Adrenal gland (tissue), 5 donors: ENCODE results near the gene VWA5B1.

Experiments used
- POLR2A ChIP-seq, 2 donors: fragments of 450-650 bp; IDR thresholded peaks; one replicate each; pipeline ENCODE4 v1.6.1; 2017; ENCODE audit warnings: antibody characterized with exemption in 2 of 2, mild to moderate bottlenecking in 2 of 2, moderate library complexity in 1 of 2
- TF ChIP-seq, protein P1 (sequence below), 6 experiments: fragments of 450-650 bp in 4 of 6; fragments of 200-600 bp in 2 of 6; sonication (generic) in 1 of 6; IDR thresholded peaks; 1 replicate in 5 of 6; 2 replicates in 1 of 6; pipeline versions ENCODE4 v1.5.1 to v1.8.0; 2016 to 2021; ENCODE audit warnings: antibody characterized with exemption in 6 of 6, mild to moderate bottlenecking in 2 of 6, moderate library complexity in 1 of 6
- donor health status: DM: no; HTN: no; CAD: no.

DNA sequence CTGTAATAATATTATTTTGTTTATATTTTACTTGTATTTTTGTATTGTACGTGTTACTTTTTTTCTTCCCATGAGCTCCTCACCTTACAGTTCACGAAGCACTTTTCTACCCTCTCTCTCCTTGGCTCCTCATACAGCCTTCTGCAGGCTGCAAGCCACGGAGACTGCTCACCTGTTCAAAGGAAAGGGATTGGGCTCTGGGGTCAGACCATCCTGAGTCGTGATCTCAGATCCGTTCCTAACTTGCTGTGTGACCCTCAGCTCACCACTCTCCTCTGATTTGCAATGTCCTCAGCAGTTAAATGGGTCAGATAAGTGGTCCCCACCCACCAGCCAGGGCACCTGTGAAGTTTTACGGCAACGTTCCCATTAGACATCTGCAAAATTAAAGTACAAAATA lies 54.1 kb downstream of the VWA5B1 start:
- TF ChIP-seq, protein P1, sequence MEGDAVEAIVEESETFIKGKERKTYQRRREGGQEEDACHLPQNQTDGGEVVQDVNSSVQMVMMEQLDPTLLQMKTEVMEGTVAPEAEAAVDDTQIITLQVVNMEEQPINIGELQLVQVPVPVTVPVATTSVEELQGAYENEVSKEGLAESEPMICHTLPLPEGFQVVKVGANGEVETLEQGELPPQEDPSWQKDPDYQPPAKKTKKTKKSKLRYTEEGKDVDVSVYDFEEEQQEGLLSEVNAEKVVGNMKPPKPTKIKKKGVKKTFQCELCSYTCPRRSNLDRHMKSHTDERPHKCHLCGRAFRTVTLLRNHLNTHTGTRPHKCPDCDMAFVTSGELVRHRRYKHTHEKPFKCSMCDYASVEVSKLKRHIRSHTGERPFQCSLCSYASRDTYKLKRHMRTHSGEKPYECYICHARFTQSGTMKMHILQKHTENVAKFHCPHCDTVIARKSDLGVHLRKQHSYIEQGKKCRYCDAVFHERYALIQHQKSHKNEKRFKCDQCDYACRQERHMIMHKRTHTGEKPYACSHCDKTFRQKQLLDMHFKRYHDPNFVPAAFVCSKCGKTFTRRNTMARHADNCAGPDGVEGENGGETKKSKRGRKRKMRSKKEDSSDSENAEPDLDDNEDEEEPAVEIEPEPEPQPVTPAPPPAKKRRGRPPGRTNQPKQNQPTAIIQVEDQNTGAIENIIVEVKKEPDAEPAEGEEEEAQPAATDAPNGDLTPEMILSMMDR (IDR thresholded peaks at IDR 0.05): no peak
- TF ChIP-seq POLR2A (IDR thresholded peaks at IDR 0.05): no peak
